Parathyroid adenoma (tissue), 2 donors: ENCODE results near the gene RTP5.

Experiments
- H2AFZ ChIP-seq: fragments of 300-600 bp; sonication (generic); one replicate; pipeline ENCODE4 v1.7.0; 2017; ENCODE audit warnings: antibody characterized with exemption, mild to moderate bottlenecking
- H3K27ac ChIP-seq: fragments of 300-600 bp; sonication (generic); one replicate; pipeline ENCODE4 v1.7.0; 2017
- H3K27me3 ChIP-seq: fragments of 300-600 bp; sonication (generic); one replicate; pipeline ENCODE4 v1.7.0; 2017; ENCODE audit warnings: low read length; ENCODE audit not compliant: control insufficient read depth, insufficient read depth
- H3K36me3 ChIP-seq: fragments of 300-600 bp; sonication (generic); one replicate; pipeline ENCODE4 v1.7.0; 2017; ENCODE audit warnings: low read length; ENCODE audit not compliant: control insufficient read depth, insufficient read depth
- H3K4me1 ChIP-seq: fragments of 300-600 bp; sonication (generic); one replicate; pipeline ENCODE4 v1.7.0; 2017; ENCODE audit warnings: control low read depth
- H3K4me2 ChIP-seq: fragments of 300-600 bp; sonication (generic); one replicate; pipeline ENCODE4 v1.7.0; 2017; ENCODE audit warnings: low read length
- H3K4me3 ChIP-seq: fragments of 300-600 bp; sonication (generic); one replicate; pipeline ENCODE4 v1.7.0; 2017; ENCODE audit warnings: low read depth, low read length
- H3K79me2 ChIP-seq: fragments of 300-600 bp; sonication (generic); one replicate; pipeline ENCODE4 v1.7.0; 2017; ENCODE audit warnings: control low read depth
- H3K9ac ChIP-seq: fragments of 300-600 bp; sonication (generic); one replicate; pipeline ENCODE4 v1.7.0; 2017; ENCODE audit warnings: mild to moderate bottlenecking
- H3K9me3 ChIP-seq: fragments of 300-600 bp; sonication (generic); one replicate; pipeline ENCODE4 v1.7.0; 2017; ENCODE audit warnings: low read length; ENCODE audit not compliant: control insufficient read depth
- CTCF ChIP-seq: fragments of 300-600 bp; sonication (generic); IDR thresholded peaks from one replicate; pipeline ENCODE4 v1.7.0; 2017; ENCODE audit warnings: antibody characterized with exemption, mild to moderate bottlenecking
- donor health status: primary hyperparathyroidism.

The RTP5 gene

GRCh38 chr2:241894681-241895426 lies 25.3 kb downstream of the RTP5 start:
- H3K4me3 ChIP-seq: no peak overlapping the region
- no peaks in the 10 kb centered on the region for H3K36me3 ChIP-seq
- TF ChIP-seq CTCF: no peak
- H3K79me2 ChIP-seq: no peaks in the 10 kb centered on the region
- no peaks in the 10 kb centered on the region for H3K9me3 ChIP-seq
- H3K9ac ChIP-seq: no peak overlapping the region
- H3K4me2 ChIP-seq: no peak overlapping the region
- no peaks in the 10 kb centered on the region for H3K27me3 ChIP-seq
- no peak overlapping the region for H3K27ac ChIP-seq
- no peak overlapping the region for H2AFZ ChIP-seq
- H3K4me1 ChIP-seq: no peaks in the 10 kb centered on the region

- no peak overlapping the region for H3K27ac ChIP-seq
- H3K4me2 ChIP-seq: no peak overlapping the region
- H3K79me2 ChIP-seq: no peaks in the 10 kb centered on the region
- no peak overlapping the region for H3K4me3 ChIP-seq
- no peak overlapping the region for H2AFZ ChIP-seq
- H3K9ac ChIP-seq: no peak overlapping the region
- no peaks in the 10 kb centered on the region for H3K36me3 ChIP-seq
- no peaks in the 10 kb centered on the region for H3K9me3 ChIP-seq
- no peaks in the 10 kb centered on the region for H3K4me1 ChIP-seq
- TF ChIP-seq CTCF: no peak
- no peaks in the 10 kb centered on the region for H3K27me3 ChIP-seq
These were observed 25.8 kb downstream of the RTP5 start for GRCh38 chr2:241895427-241895711.

DNA sequence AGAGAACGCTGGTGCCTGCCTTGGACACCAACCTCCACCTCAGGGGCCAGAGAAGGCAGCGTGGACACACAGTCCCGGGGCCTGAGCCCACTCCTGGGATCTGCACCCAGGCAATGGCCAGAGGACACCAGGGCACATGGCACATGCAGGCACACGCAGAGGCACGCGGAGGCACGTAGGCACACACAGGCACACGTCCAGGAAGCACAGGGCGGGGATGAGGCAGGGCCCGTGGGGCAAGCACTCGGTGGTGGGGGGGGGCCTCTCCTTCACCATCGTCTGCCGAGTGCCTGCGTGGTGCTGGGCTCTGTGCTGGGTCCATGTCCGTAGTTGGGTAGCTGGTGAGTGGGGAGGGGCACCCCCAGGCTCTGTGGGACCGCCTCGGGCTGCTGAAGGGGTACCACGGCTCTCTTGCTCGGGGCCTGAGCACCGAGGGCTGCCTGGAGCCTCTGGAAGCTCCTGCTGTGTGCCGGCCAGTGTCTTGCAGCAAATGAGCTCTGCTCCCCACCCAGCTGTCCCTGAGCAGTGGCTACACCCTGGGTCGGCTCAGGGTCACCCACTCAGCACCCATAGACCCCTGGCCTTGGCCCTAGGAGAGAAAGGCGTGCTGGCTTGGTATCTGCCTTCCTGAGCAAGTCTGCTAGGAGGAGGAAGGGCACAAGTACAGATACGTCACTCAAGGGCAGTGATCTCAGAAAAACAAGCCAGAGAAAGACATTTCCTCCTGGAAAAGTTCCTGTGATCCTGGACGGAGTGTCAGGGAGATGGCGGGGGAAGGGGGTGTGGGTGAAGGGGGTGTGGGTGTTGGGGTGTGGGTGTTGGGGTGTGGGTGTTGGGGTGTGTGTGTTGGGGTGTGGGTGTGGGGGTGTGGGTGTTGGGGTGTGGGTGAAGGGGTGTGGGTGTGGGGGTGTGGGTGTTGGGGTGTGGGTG lies 26.4 kb downstream of the RTP5 start:
- Histone ChIP-seq H3K9me3 (no peaks in the 10 kb centered on the region), H3K79me2 (no peaks in the 10 kb centered on the region), H3K27me3 (no peaks in the 10 kb centered on the region), H3K9ac (no peak overlapping the region), H2AFZ (no peak overlapping the region), H3K27ac (no peak overlapping the region), H3K36me3 (no peaks in the 10 kb centered on the region), H3K4me2 (no peak overlapping the region), H3K4me1 (no peaks in the 10 kb centered on the region), H3K4me3 (no peak overlapping the region)
- no peak for TF ChIP-seq CTCF

GRCh38 chr2:241896746-241897201 lies 27.2 kb downstream of the RTP5 start:
- Histone ChIP-seq H3K4me3 (no peak overlapping the region), H3K79me2 (no peaks in the 10 kb centered on the region), H3K4me1 (peaks cover under 1% of the 10 kb centered on the region), H3K27me3 (no peaks in the 10 kb centered on the region), H3K9me3 (no peaks in the 10 kb centered on the region), H3K27ac (no peak overlapping the region), H3K36me3 (no peaks in the 10 kb centered on the region), H3K4me2 (no peak overlapping the region), H2AFZ (no peak overlapping the region), H3K9ac (no peak overlapping the region)
- TF ChIP-seq CTCF: no peak
